GM19238 (cell line): ENCODE results near the gene PALB2.
"Not testable (repeated sequence)": the region's sequence is repeated elsewhere in the genome, so short reads cannot be mapped to it uniquely, and the experiment has no call there.

ENCODE experiments used
- DNase-seq: peaks from one replicate; pipeline ENCODE4 v3.0.0; 2011; ENCODE audit warnings: low spot score; ENCODE audit not compliant: insufficient read length

Gene PALB2

GRCh38 chr16:23584186-23585076 lies 56.7 kb downstream of the PALB2 start:
- DNase-seq, result no peak

GRCh38 chr16:23583271-23583670 lies 57.8 kb downstream of the PALB2 start:
- DNase-seq, result not testable (repeated sequence)

- DNase-seq, result no peak
Measured at GRCh38 chr16:23581764-23582163, 59.3 kb downstream of the PALB2 start.

GRCh38 chr16:23580391-23580790 lies 60.7 kb downstream of the PALB2 start:
- DNase-seq, result no peak

GRCh38 chr16:23579371-23579770 lies 61.7 kb downstream of the PALB2 start:
- no peak for DNase-seq

- DNase-seq, result no peak
Measured at GRCh38 chr16:23578101-23578830, 62.8 kb downstream of the PALB2 start.

- DNase-seq, result no peak
Measured at GRCh38 chr16:23577493-23577892, 63.6 kb downstream of the PALB2 start.

- no peak for DNase-seq
Measured at GRCh38 chr16:23575834-23576233, 65.3 kb downstream of the PALB2 start.

- DNase-seq, result no peak
Measured at GRCh38 chr16:23573817-23574216, 67.3 kb downstream of the PALB2 start.

- no peak for DNase-seq
Measured at GRCh38 chr16:23572394-23572793, 68.7 kb downstream of the PALB2 start.

- no peak for DNase-seq
Measured at GRCh38 chr16:23571895-23572294, 69.2 kb downstream of the PALB2 start.

GRCh38 chr16:23570992-23571632 lies 70.0 kb downstream of the PALB2 start:
- DNase-seq, result no peak

GRCh38 chr16:23567602-23568001 lies 73.5 kb downstream of the PALB2 start:
- no peak for DNase-seq

- DNase-seq, result no peak
Measured at GRCh38 chr16:23566724-23567123, 74.4 kb downstream of the PALB2 start.

- DNase-seq, result no peak
Measured at GRCh38 chr16:23564575-23565363, 76.3 kb downstream of the PALB2 start.

- no peak for DNase-seq
Measured at GRCh38 chr16:23563186-23563585, 77.9 kb downstream of the PALB2 start.

- no peak for DNase-seq
Measured at GRCh38 chr16:23562505-23562904, 78.6 kb downstream of the PALB2 start.

GRCh38 chr16:23561586-23561985 lies 79.5 kb downstream of the PALB2 start:
- no peak for DNase-seq

- no peak for DNase-seq
Measured at GRCh38 chr16:23557779-23558702, 83.1 kb downstream of the PALB2 start.
